ENCODE data around the gene FXYD4. TPM values are rescaled to one million over a fixed set of nuclear protein-coding genes. Genes with fewer than 3 reads are reported as not detected.

FXYD4 gene
- total RNA-seq, 2 experiments from 2014 or later, result not detected

DNA sequence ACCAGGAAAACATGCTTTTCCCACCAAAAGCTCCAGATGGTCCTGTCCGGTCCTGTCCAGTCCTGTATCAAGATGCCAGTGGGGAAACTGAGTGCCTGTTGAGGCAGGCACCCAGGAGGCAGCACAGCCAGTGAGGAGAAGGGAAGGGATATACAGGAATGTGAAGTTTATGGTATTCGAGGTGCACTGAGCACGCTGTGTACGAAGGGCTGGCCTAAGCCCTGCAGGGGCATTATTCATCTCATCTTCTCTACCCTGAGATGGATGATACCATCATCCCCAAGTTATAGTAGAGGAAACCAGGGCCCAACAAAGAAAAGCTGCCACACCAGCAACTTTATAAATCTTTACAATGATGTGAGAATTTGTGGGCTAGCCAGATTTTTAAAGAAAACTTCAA, 23.4 kb upstream of the FXYD4 start:
- peaks cover 15% of the 10 kb centered on the region for H3K4me1 Mint-ChIP-seq
- H3K27me3 Mint-ChIP-seq, result peaks cover 12% of the 10 kb centered on the region
- ChIA-PET POLR2A (no interaction called here), CTCF (interaction anchor here (0.5 to 2.9 kb wide), 12 partner anchors 13 to 558 kb away, joined by 3 to 43 read pairs (median 4); no protein-coding TSS in a partner anchor)
- no peak overlapping the region for H3K4me3 Mint-ChIP-seq
- no peak for DNase-seq
- intact Hi-C loops (cut with DNase I, micrococcal nuclease), result loop anchor here (1.0 kb wide), 4 partner anchors 55 to 143 kb away; no protein-coding TSS in a partner anchor
- no peak for ATAC-seq
- H3K9me3 Mint-ChIP-seq (ENCODE audit: low read depth), result no peaks in the 10 kb centered on the region
- H3K36me3 Mint-ChIP-seq (ENCODE audit: low read depth), result no peaks in the 10 kb centered on the region
- no peak overlapping the region for H3K27ac Mint-ChIP-seq

DNA sequence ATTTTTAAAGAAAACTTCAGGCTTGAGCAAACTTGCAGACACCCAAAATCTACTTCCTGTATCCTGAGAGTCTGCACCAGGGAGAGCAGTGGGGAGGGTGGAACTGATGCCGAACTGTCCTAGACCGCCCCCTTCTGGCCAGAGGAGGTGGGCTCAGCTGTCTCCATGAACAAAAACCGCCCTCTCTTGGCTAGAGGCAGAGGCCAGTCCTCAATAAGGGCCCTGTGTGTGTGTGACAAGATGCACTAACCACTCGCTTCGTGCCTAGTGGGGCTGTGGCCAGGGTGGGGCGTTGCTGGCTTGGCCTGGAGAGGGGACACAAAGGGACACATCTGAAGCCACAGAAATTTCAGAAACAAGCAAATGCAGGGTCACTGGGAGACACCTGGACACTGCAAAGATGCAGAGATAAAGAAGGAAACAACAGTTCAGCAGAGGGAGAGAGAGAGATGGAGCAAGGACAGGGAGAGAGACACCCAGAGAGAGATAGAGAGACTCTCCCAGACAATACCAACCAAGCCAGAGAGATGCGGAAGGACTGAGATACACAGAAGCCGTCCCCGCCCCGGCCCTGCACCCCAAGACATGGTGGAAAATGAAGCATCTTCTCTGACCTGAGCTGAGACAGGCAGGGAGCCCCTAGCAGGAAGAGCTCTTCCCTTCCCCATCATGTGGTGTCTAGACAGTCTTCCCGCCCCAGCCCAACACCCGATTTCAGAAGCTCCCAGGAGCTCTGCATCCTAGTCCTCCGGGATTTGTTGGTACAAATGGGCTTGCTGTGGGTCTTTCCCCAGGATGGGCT, 22.7 kb upstream of the FXYD4 start:
- ChIA-PET CTCF (interaction anchor here (0.5 to 2.9 kb wide), 22 partner anchors 12 to 1209 kb away, joined by 3 to 43 read pairs (median 4); no protein-coding TSS in a partner anchor), POLR2A (interaction anchor here (0.6 kb wide), 1 partner anchor 114 kb away, joined by 3 read pairs; no protein-coding TSS in a partner anchor)
- H3K4me3 Mint-ChIP-seq, result no peak overlapping the region
- H3K4me1 Mint-ChIP-seq, result peaks cover 15% of the 10 kb centered on the region
- H3K27ac Mint-ChIP-seq, result peak overlapping the region; percentile 45
- no peaks in the 10 kb centered on the region for H3K9me3 Mint-ChIP-seq (ENCODE audit: low read depth)
- peaks cover 12% of the 10 kb centered on the region for H3K27me3 Mint-ChIP-seq
- no peaks in the 10 kb centered on the region for H3K36me3 Mint-ChIP-seq (ENCODE audit: low read depth)
- peak; percentile 100 for ATAC-seq
- intact Hi-C loops (cut with DNase I, micrococcal nuclease), result loop anchor here (1.0 kb wide), 4 partner anchors 55 to 143 kb away; no protein-coding TSS in a partner anchor
- DNase-seq, result peak; percentile 92

DNA sequence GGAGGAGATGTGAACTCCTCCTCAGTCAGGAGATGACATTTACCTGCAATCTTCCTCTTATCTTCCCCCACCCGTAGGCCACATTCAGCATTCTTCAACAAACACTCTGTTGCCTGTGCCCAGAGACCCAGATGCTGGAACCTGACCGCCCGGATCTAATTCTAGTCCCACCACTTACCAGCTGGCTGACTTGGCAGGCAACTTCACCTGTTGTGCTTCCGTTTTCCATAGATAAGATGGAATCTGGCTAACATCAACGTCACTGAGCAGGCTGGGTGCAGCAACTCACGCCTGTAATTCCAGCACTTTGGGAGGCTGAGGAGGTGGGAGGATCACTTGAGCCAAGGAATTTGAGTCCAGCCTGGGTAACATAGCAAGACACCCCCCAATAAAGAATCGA, 21.3 kb upstream of the FXYD4 start:
- CTCF ChIA-PET, result interaction anchor here (0.6 to 1.2 kb wide), 5 partner anchors 10 to 217 kb away, joined by 3 to 6 read pairs (median 3); no protein-coding TSS in a partner anchor
- peaks cover 18% of the 10 kb centered on the region for H3K4me1 Mint-ChIP-seq
- H3K9me3 Mint-ChIP-seq (ENCODE audit: low read depth), result no peaks in the 10 kb centered on the region
- peaks cover 12% of the 10 kb centered on the region for H3K27me3 Mint-ChIP-seq
- H3K4me3 Mint-ChIP-seq, result no peak overlapping the region
- ATAC-seq (no peak), DNase-seq (no peak)
- H3K27ac Mint-ChIP-seq, result no peak overlapping the region
- H3K36me3 Mint-ChIP-seq (ENCODE audit: low read depth), result no peaks in the 10 kb centered on the region
- POLR2A ChIA-PET, result no interaction called here
- intact Hi-C loops (cut with DNase I, micrococcal nuclease), result no loop called here

DNA sequence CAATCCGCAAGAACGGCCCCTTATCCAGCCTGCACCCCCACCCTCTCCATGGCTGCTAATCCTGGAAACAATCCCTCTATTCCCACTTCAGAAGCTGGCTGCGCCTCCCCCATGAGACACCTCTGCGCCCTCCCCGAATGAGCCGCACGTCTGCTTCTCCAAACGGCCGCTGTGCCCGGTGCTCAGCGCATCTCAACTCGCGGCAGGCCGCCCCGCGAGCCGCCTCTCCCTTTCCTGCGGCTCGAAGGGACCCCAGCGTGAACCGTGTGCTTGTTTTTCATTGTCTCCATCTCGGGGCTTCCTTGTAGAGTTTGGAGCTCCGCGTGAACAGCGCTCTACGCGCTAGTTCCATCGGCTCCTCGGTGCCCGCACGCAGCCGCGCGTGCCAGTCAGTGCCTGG, 20.8 kb upstream of the FXYD4 start:
- Mint-ChIP-seq H3K4me3 (no peak overlapping the region), H3K27ac (no peak overlapping the region), H3K9me3 (ENCODE audit: low read depth) (no peaks in the 10 kb centered on the region), H3K27me3 (peaks cover 12% of the 10 kb centered on the region), H3K4me1 (peaks cover 20% of the 10 kb centered on the region), H3K36me3 (ENCODE audit: low read depth) (no peaks in the 10 kb centered on the region)
- intact Hi-C loops (cut with DNase I, micrococcal nuclease), result no loop called here
- POLR2A ChIA-PET, result no interaction called here
- DNase-seq (no peak), ATAC-seq (no peak)
- CTCF ChIA-PET, result interaction anchor here (0.6 to 1.2 kb wide), 4 partner anchors 10 to 218 kb away, joined by 3 to 6 read pairs (median 3); no protein-coding TSS in a partner anchor

DNA sequence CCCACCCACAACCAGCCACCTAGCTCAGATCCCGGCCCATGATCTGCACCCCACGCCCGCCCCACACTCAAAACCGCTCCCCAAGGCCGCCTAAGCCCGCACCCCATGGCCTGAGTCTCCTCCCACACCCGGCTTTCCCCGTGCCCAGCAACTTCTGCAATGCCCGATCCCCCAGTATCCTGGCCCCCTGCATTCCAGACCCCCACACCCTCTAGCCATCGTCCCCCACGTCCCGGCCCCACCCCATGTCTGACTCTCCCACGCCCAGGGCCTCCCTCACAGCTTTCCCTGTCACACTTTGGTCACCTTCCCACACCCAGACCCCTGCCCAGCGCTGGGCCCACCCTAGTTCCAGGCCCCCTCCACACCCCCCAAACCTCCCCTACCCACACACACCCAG, 20.1 kb upstream of the FXYD4 start:
- intact Hi-C loops (cut with DNase I, micrococcal nuclease), result no loop called here
- H3K4me3 Mint-ChIP-seq, result no peak overlapping the region
- H3K27ac Mint-ChIP-seq, result no peak overlapping the region
- ATAC-seq (no peak), DNase-seq (no peak)
- POLR2A ChIA-PET, result no interaction called here
- peaks cover 12% of the 10 kb centered on the region for H3K27me3 Mint-ChIP-seq
- H3K36me3 Mint-ChIP-seq (ENCODE audit: low read depth), result no peaks in the 10 kb centered on the region
- no peaks in the 10 kb centered on the region for H3K9me3 Mint-ChIP-seq (ENCODE audit: low read depth)
- CTCF ChIA-PET, result interaction anchor here (1.0 to 1.2 kb wide), 2 partner anchors 9 to 11 kb away, joined by 4 to 6 read pairs; no protein-coding TSS in a partner anchor
- peaks cover 26% of the 10 kb centered on the region for H3K4me1 Mint-ChIP-seq

DNA sequence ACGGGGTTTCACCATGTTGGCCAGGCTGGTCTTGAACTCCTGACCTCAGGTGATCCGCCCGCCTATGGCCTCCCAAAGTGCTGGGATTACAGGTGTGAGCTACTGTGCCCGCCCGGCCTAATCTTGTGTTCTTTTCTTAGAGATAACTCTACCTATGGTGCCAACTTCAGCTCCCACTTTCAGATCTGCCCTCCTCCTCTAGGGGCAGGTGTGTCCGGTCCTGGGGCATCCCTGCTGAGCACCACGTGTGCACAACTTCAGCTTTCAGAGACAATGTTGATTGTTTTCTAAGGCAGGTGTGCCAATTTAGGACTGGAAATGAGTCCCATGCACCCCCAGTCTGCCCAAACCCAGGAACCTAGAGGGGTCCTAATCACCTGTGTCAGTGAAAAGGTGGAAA, 18.5 kb upstream of the FXYD4 start:
- Mint-ChIP-seq H3K27me3 (peaks cover 12% of the 10 kb centered on the region), H3K4me1 (peaks cover 29% of the 10 kb centered on the region), H3K36me3 (ENCODE audit: low read depth) (no peaks in the 10 kb centered on the region), H3K27ac (no peak overlapping the region), H3K9me3 (ENCODE audit: low read depth) (no peaks in the 10 kb centered on the region), H3K4me3 (no peak overlapping the region)
- ATAC-seq (no peak), DNase-seq (no peak)
- POLR2A ChIA-PET, result no interaction called here
- CTCF ChIA-PET, result interaction anchor here (0.9 to 1.4 kb wide), 3 partner anchors 100 to 151 kb away, joined by 3 to 5 read pairs (median 3); no protein-coding TSS in a partner anchor
- intact Hi-C loops (cut with DNase I, micrococcal nuclease), result no loop called here

DNA sequence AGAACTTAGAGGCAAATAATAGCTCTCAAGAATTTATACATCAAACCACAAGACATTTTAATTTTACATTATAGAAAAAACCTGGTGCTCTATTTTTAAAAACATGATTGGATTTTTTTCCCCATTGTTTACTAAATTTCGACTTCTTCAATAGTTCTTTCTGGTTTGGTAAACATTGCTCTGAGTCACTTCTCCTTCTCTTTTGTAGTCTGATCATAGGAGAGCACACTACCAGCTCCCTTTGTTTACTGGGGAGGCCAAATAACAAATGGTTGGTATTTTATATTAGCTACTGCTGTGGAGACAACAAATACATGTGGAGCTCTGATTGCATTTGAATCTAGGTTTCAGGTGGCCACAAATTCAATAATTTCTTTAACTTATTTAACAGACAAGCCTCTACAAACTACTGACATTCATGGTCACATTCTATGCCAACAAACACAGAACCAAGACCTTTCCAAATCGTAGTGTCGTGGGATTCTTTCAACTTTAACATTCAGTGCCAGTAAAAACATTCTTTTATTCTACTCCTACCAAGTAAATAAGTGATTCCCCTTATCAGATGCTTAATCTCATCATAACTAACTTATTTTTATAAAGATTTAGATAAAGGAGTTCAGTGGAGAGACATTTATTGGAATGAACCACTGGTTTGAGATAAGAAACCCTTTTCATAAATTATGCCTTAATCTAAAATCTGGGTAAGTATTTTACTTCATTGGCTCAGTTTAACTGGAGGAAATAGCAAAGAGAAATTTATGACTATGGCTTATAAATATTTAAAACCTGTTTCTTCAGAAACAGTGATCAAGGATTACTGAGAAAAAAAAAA, 17.7 kb upstream of the FXYD4 start:
- ChIA-PET POLR2A (interaction anchor here (0.7 kb wide), 1 partner anchor 114 kb away, joined by 4 read pairs; no protein-coding TSS in a partner anchor), CTCF (interaction anchor here (0.9 to 1.4 kb wide), 3 partner anchors 99 to 152 kb away, joined by 3 to 5 read pairs (median 3); no protein-coding TSS in a partner anchor)
- H3K36me3 Mint-ChIP-seq (ENCODE audit: low read depth), result no peaks in the 10 kb centered on the region
- no peaks in the 10 kb centered on the region for H3K9me3 Mint-ChIP-seq (ENCODE audit: low read depth)
- H3K27me3 Mint-ChIP-seq, result peaks cover 10% of the 10 kb centered on the region
- intact Hi-C loops (cut with DNase I, micrococcal nuclease), result no loop called here
- H3K4me1 Mint-ChIP-seq, result peaks cover 21% of the 10 kb centered on the region
- no peak for ATAC-seq
- DNase-seq, result no peak
- H3K4me3 Mint-ChIP-seq, result no peak overlapping the region
- H3K27ac Mint-ChIP-seq, result no peak overlapping the region

DNA sequence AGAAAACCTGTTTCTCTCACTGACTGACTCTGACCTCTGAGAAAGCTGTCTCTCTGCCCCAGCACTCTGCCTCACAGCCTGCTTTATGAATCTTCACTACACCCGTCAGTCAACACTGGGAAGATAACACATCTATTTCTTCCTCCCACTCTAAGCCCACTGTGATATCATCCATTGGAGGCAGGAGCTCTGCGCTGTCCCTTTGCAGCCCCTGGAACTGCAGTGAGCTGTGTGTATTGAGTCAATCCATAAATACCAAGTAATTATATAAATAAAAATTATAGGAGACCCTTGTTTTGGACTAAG, 17.2 kb upstream of the FXYD4 start:
- ChIA-PET CTCF (interaction anchor here (0.5 kb wide), 1 partner anchor 9 kb away, joined by 3 read pairs; no protein-coding TSS in a partner anchor), POLR2A (interaction anchor here (0.7 kb wide), 1 partner anchor 114 kb away, joined by 4 read pairs; no protein-coding TSS in a partner anchor)
- peaks cover 20% of the 10 kb centered on the region for H3K4me1 Mint-ChIP-seq
- H3K4me3 Mint-ChIP-seq, result no peak overlapping the region
- no peaks in the 10 kb centered on the region for H3K9me3 Mint-ChIP-seq (ENCODE audit: low read depth)
- intact Hi-C loops (cut with DNase I, micrococcal nuclease), result no loop called here
- H3K27ac Mint-ChIP-seq, result no peak overlapping the region
- H3K27me3 Mint-ChIP-seq, result peaks cover 9% of the 10 kb centered on the region
- no peaks in the 10 kb centered on the region for H3K36me3 Mint-ChIP-seq (ENCODE audit: low read depth)
- DNase-seq (no peak), ATAC-seq (no peak)

DNA sequence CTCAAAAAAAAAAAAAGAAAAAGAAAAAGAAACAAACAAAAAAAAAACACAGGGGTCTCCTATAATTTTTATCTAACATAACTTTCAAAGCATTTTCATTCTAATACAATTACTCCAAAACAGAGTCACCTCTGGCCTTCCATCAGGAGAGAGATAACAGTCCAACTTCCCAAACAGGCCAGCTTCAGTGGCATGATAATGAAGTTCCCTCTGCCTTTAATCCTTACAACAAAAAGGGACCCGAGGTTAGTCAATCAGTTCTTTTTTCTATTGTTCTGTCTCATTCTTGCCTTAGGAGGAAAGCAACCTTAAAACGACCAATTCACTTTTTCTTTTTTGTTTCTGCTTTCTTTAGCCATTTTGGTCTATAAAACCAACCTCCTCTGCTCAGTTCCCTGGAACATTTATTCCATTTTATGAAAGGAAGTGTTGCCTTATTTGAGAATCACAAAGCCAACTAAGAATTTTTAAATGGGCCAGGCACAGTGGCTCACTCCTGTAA, 16.5 kb upstream of the FXYD4 start:
- intact Hi-C loops (cut with DNase I, micrococcal nuclease), result no loop called here
- Mint-ChIP-seq H3K36me3 (ENCODE audit: low read depth) (no peaks in the 10 kb centered on the region), H3K27ac (no peak overlapping the region), H3K4me3 (no peak overlapping the region), H3K4me1 (peaks cover 21% of the 10 kb centered on the region), H3K9me3 (ENCODE audit: low read depth) (no peaks in the 10 kb centered on the region), H3K27me3 (peaks cover 8% of the 10 kb centered on the region)
- ChIA-PET POLR2A (interaction anchor here (0.6 kb wide), 1 partner anchor 49 kb away, joined by 6 read pairs; no protein-coding TSS in a partner anchor), CTCF (interaction anchor here (0.5 to 1.6 kb wide), 3 partner anchors 8 to 222 kb away, joined by 3 to 4 read pairs (median 3); no protein-coding TSS in a partner anchor)
- DNase-seq (no peak), ATAC-seq (no peak)

DNA sequence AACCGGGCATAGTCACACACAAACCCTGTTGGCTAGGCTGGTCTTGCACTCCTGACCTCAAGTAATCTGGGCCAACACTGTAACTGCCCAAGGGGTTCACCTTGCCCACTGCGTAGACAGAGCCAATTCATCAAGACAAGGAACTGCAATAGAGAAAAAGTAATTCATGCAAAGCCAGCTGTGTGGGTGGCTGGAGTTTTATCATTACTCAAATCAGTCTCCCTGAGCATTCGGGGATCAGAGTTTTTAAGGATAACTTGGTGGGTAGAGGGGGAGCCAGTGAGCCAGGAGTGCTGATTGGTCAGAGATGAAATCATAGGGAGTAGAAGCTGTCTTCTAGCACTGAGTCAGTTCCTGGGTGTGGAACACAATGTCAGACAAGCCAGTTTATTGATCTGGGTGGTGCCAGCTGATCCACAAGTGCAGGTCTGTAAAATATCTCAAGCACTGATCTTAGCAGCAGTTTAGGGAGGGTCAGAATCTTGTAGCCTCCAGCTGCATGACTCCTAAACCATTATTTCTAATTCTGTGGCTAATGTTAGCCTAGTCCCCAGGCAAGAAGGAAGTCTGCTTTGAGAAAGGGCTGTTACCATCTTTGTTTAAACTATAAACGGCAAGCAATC, 15.6 kb upstream of the FXYD4 start:
- Mint-ChIP-seq H3K27ac (peak overlapping the region; percentile 85), H3K4me1 (peaks cover 22% of the 10 kb centered on the region), H3K27me3 (peaks cover 4% of the 10 kb centered on the region), H3K9me3 (ENCODE audit: low read depth) (no peaks in the 10 kb centered on the region), H3K36me3 (ENCODE audit: low read depth) (peaks cover 3% of the 10 kb centered on the region), H3K4me3 (no peak overlapping the region)
- ATAC-seq (peak; percentile 89), DNase-seq (peak; percentile 74)
- POLR2A ChIA-PET, result no interaction called here
- intact Hi-C loops (cut with DNase I, micrococcal nuclease), result no loop called here
- CTCF ChIA-PET, result interaction anchor here (0.8 to 1.6 kb wide), 5 partner anchors 38 to 153 kb away, joined by 3 to 4 read pairs (median 4); no protein-coding TSS in a partner anchor
